GM19035 (cell line): ENCODE measurements around the gene OR7C2.
"Not testable (repeated sequence)": the region's sequence is repeated elsewhere in the genome, so short reads cannot be mapped to it uniquely, and the experiment has no call there.

ENCODE experiments used
- ATAC-seq: cut with Tn5 transposase; IDR thresholded peaks from one replicate; pipeline ENCODE4 v1.9.1; 2021; ENCODE audit not compliant: unreplicated experiment

The OR7C2 gene

DNA sequence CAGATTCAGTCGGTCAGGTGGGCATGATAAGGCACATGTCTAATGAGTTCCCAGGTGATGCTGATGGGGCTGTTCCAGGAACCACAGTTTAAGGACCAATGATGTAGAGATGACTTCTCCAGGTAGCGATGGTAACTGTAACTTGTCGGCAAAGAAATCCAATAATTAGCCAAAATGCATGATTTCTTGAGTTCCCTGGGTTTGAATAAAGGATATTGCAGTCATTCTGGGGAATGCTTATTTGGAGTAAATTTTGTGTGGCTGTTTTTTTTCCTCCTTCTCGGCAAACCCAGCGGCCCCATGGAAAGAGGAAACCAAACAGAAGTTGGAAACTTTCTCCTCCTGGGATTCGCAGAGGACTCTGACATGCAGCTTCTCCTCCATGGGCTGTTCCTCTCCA, at the start of gene OR7C2:
OR7C2 (plus strand) TSS at position 301 of the 400 bp plus-strand sequence; CDS start at position 301, 0 bp downstream.
- ATAC-seq, result no peak

DNA sequence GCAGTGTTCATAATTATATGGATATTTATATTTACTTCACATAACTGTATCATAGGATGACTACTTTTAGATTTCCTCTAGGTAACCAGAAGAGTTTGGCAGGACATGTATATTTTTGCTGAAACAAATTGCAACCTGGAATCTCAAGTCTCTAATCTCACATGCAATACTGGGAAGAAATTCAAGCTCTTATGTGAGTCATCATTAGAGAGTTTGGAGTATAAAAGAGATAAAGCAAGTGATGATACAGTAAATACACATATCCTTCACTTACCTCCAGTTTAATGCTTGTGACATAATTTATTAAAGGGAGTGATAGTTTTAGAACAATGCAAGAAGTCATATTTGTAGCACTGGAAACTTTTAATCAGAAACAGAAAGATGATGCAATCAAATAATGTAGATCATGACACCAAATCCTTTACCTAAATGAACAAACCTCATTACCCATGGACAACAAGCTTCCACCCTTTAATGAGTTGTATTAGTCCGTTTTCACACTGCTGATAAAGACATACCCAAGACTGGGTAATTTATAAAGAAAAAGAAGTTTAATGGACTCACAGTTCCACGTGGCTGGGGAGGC, 39.5 kb upstream of the OR7C2 start:
- no peak for ATAC-seq

DNA sequence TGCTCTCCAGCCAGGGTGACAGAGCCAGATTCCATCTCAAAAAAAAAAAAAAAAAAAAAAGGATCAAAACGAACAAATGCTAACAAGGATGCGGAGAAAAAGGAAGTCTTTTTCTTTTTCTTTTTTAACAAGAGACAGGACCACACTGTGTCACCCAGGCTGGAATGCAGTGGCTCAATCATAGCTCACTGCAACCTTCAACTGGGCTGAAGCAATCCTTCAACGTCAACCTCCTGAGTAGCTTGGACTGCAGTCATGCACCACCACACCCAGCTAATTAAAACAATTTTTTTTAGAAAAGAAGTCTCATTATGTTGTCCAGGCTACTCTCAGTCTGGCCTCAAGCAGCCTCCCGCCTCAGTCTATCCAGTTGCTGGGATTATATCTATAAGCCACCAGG, 34.6 kb upstream of the OR7C2 start:
- no peak for ATAC-seq

DNA sequence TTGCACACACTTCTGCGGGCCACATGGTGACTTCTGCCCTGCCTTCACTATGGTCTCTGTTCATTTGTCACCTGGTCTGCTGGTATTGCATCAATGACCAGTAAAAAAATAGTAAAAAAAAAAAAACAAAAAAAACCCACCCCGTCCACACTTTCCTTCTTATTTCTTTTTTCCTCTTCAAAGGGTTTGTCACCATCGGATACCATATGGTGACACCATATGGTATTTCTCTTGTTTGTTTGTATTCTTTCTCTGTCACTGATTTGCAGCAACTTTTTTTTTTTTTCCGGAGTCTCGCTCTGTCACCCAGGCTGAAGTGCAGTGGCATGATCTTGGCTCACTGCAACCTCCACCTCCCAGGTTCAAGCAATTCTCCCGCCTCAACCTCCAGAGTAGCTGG, 26.2 kb upstream of the OR7C2 start:
- no peak for ATAC-seq

DNA sequence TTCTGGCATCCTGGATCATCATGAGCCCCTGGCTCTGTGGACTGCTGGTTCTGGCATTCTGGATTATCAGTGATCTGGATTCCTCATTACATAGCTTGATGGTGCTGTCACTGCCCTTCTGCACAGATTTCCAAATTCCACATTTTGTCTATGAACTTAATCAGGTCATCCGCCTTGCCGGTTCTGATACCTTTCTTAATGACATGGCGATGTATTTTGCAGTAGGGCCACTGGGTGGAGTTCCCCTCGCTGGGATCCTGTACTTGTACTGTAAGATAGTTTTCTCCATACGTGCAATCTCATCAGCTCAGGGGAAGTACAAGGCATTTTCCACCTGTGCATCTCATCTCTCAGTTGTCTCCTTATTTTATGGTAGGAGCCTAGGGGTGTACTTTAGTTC, 24.4 kb upstream of the OR7C2 start:
- no peak for ATAC-seq

DNA sequence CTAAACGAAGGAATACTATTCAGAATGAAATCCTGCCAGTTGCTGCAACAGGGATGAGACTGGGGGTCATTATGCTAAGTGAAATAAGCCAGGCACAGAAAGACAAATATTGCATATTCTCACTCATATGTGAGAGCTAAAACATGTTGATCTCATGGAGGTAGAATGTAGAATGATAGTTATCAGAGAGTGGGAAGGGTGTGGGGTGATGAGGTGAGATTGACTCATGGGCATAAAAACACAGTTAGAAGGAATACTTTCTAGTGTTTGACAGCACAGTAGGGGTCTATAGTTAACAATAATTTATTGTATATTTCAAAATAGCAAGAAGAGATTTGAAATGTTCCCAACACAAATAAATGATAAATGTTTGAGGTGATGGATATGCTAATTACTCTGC, 7.8 kb upstream of the OR7C2 start:
- ATAC-seq, result no peak

DNA sequence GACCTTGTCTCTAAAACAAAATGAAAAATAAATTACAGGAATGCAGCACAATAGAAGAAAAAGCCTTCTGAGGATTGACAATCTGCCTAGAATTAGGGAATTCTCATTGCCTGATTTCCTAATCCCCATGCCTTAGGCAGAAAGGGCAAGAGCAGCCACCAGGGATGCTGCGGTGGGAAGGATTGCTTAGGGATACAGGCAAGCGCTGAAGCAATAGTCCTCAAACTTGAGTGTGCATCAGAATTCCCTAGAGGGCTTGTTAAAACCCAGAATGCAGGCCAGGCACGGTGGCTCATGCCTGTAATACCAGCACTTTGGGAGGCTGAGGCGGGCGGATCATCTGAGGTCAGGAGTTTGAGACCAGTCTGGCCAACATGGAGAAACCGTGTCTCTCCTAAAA, 1.0 kb upstream of the OR7C2 start:
- ATAC-seq, result no peak

DNA sequence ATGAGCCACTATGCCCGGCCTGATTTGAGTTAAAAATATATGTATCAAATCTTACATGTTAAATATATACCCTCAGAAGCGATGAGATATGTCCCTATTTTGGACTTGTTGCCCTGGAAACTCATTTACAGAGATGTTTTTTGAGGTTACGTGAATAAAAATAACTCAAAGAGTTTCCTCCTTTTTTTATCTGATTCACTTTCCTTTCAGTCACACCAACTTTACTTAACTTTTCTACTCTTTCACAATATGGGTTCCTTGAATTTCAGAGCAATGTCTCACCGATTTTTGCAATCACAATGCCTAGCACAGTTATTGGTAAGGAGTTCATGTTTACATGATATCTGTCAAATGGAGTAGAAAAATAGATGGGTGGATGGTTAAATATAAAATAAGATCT, 2.3 kb downstream of the OR7C2 start:
- no peak for ATAC-seq

DNA sequence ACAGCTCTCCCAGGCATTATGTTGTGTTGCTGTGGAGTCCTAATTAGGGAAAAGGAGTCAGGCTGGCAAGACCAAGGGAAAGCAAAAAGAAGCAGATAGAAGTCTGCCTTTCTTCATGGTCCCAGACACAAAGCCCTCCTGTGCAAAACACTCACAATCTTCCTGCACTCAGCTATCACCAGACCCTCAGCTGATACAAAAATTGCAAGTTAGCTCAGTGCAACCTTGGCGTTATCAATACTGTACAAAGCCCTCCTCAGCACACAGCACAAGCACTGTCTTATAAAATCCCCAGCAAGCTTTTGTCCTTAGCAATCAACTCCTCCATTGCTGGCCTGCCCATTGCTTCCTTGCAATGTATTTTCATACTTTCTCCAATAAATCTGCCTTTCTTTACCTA, 3.2 kb downstream of the OR7C2 start:
- no peak for ATAC-seq

DNA sequence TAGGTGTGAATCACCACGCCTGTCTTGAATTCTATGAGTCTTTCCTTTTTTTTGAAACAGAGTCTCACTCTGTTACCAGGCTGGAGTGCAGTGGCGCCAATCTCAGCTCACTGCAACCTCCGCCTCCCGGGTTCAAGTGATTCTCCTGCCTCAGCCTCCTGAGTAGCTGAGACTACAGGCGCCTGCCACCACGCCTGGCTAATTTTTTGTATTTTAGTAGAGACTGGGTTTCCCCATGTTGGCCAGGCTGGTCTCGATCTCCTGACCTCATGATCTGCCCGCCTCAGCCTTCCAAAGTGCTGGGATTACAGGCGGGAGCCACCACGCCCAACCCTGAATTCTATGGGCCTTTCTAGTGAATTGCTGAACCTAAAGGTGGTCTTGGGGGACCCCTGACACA, 8.1 kb downstream of the OR7C2 start:
- not testable (repeated sequence) for ATAC-seq

DNA sequence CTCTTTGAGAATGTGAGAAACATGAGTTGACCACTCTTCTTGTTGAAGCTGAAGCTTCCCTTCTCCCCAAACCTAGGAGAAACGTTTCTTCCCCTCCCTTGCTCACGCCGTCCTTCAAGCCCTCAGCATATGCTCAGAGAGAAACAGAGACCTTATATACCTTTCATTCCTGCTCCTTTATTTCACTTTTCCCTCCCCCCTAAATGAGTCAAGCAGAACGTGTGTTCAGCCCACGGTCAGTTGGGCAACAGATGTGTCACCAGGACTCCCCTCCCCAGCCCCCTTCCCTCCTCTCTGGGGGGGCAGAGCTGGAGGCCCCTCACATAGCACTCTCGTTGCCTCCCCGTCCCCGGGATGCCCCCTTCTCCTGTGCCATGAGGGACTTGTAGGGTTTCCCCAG, 8.6 kb downstream of the OR7C2 start:
- ATAC-seq, result no peak

DNA sequence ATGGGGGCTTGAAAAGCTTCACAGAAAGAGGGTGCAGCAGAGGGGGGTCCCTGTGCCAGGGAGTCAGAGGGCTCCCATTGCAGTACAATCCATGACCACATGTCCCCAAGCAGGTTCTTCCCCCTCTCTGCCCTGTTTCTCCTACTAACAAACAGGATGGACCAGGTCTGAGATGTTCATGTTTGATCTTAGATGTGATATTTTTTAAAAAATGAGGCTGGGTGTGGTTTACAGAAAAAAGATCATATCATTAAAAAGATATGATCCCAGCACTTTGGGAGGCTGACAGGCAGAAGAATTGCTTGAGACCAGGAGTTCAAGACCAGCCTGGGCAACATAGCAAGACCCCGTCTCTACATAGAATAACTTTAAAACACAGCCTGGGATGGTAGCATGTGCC, 9.1 kb downstream of the OR7C2 start:
- no peak for ATAC-seq

DNA sequence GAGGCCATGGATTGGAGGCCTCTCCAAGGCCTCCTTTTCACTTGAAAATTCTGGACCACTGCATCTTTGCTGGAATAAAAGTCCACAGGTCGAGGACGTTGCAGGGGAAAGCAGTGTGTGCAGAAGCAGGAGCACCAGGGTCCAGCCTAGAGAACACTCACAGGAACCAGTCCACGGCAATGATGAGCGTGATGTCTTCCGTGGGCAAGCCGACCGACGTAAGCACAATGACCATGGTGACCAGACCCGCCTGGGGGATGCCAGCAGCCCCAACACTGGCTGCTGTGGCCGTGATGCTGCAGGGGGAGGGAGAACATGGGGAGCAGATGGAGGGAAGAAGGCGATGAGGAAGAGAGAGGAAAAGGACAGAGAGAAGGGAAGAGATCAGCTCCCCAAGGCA, 11.5 kb downstream of the OR7C2 start:
- no peak for ATAC-seq

DNA sequence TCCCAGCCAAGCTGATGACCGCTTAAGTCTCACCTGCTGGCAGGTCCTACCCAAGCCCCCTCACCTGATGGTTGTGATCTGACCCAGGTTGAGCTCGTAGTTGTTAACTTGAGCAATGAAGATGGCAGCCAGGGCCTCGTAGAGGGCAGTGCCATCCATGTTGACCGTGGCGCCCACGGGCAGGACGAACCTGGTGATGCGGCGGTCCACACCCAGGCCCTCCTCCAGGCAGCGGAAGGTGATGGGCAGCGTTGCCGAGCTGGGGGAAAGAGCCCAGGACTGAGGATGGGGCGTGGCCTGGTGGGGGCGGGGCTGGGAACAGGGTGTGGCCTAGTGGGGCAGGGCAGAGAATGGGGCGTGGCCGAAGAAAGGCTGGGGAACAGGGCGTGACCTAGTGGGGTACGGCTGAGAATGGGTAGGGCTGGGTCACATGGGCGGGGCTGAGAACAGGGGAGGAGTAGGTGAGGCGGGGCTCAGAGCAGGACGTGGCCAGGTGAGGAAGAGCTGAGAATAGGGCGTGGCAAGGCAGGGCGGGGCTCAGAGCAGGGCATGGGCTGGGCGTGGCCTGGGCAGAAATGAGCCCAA, 12.9 kb downstream of the OR7C2 start:
- ATAC-seq, result no peak

DNA sequence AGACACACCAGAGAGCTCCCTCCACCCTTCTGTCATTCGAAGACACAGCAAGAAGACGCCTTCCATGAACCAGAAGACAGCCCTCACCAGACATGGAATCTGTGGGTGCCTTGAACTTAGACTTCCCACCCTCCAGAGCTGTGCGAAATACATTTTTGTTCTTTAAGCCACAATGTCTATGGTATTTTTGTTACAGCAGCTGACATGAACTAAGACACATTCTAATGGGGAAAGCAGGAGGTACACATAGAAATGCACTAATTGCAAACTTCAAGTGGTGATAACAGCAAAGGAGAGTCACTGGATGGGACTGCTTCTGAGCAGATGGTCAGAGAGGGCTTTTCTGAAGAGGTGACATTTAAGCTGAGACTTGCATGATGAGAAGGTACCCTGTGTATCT, 16.2 kb downstream of the OR7C2 start:
- no peak for ATAC-seq

DNA sequence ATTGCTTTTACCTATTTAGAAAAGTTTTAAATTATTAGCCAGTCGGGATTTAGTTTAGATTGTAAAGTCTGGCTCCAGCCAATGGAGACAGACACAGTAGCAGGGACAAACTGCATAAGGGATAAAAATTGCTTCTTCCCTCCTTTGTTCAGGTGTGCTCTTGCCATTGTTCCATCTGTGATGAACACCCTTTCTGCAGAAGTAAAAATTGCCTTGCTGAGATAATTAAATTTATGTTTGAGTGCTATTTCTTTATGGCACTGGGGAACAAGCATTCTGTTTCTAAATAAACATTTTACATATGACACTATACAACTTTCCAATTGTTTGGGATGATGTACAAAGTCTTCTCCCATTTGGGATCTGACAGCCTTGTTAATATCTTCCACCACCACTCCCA, 18.0 kb downstream of the OR7C2 start:
- no peak for ATAC-seq

DNA sequence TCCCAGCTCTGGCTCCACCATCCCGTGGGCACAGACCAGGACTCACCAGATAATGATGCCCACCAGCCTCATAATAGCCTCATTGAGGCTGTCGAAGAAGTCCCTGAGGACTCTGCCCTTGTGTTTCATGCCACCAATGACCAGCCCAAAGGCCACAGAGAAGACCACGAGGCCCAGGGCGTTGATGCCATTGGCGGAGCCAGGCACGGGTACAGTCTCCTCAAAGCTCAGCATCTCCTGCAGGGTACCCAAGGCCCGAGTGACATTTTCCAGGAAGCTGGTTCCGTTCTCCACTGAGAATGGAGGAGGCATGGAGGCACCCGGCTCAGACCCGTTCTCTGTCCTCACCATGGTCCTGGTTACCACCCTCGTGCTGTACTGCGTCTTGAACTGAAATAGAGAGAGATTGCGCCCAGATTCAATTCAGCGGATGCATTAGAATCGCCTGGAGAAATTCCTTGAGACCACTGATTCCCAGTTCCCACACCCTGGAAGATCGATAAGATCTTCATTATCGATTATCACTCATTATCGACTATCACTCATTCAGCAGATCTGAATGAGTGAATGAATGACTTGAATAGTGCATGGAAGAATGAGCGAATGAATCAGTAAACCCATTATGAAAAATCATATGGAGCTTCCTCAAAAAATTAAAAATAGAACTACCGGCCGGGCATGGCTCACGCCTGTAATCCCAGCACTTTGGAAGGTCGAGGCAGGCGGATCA, 20.8 kb downstream of the OR7C2 start:
- no peak for ATAC-seq

DNA sequence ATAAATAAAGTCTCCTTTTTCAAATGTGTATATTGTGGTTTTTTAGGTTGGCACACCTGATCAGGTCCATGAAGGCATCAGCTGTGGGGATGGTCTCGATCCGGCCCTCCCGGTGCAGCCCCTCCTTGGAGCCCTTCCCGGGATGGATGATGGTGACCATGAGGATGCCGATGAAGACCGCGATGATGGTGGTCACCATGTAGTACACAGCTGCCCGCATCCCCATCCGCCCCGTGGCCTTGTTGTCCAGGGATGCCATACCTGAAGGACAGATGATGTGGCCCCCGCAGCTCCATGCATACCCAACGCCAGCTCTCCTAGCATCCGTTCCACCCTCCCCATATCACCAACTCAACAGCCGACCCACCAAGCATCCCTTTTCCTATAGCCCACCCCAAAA, 27.0 kb downstream of the OR7C2 start:
- ATAC-seq, result no peak

DNA sequence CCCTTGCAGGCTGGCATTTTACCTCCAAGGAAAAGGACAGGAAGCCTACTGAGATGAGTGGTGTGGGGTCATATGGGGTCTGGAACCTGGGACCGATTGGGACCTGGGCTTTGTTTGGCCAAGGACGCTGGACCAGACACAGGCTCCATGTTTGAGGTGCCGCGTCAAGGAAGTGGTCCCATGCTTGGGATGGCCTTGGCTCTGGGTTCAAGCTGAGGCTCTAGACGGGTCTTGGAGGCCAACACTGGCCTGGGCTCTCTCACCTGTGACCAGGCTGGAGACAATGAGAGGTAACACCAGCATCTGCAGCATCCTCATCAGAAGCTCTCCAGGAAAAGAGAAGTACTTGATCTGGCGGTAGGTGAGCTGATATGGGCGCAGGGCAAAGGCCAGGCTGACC, 30.2 kb downstream of the OR7C2 start:
- no peak for ATAC-seq

DNA sequence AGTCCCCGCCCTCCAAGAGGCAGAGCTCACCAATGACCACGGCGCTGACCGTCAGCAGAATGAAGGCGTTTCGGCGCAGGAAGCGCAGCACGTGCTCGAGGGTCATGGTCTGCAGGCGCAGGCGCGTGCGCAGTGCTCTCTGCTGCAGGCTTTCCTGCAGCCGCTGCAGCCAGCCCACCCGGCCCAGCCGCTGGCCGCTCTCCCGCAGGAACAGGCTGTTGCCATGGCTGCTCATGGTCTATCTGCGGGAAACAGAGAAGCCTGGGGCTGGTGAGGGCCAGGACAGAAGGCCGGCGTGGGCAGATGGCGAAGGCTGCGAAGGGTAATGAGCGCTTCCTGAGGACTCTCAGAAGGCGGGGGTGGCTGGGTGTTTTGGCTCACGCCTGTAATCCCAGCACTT, 31.4 kb downstream of the OR7C2 start:
- no peak for ATAC-seq

DNA sequence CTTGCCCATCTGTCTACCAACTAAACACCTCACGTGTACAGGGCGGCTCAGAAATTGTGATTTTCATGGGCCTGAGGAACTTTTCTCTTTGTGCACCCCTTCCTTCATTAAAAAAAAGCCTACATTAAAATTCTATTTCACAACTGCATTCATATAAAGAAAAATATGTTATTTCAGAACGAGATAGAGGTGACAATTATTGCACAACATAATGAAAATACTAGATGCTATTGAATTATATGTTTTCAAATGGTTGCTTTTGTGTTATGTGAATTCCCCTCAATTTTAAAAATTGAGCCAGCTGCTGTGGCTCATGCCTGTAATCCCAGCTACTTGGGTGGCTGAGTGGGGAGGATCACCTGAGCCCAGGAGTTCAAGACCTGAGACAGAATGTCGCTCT, 33.2 kb downstream of the OR7C2 start:
- ATAC-seq, result no peak

DNA sequence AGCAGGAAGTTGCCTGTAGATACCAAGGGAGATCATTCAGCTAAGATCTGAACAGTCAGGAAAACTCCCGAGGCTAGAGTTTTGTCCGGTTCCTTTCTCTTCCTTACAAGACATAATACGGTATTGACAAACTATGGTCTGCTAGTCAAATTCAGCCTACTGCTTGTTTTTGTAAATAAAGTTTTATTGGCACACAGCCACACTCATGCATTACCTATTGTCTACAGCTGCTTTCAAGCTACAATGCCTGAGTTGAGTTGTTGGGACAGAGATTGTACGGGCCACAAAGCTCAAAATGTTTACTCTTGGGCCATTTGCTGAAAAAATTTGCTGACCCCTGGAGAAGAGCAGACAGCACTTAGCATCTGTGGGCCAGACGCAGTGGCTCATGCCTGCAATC, 35.8 kb downstream of the OR7C2 start:
- no peak for ATAC-seq
